Midbrain (tissue), 1 donor: ENCODE data around the gene ADGRA1.
"Not testable (repeated sequence)": the region's sequence is repeated elsewhere in the genome, so short reads cannot be mapped to it uniquely, and the experiment has no call there.

Experiments
- DNase-seq: peaks from one replicate; lab custom pipeline; 2025; lab: John Stamatoyannopoulos, UW

ADGRA1 gene

GRCh38 chr10:133096616-133097269, 9.0 kb downstream of the ADGRA1 start:
- DNase-seq, result no peak

DNA sequence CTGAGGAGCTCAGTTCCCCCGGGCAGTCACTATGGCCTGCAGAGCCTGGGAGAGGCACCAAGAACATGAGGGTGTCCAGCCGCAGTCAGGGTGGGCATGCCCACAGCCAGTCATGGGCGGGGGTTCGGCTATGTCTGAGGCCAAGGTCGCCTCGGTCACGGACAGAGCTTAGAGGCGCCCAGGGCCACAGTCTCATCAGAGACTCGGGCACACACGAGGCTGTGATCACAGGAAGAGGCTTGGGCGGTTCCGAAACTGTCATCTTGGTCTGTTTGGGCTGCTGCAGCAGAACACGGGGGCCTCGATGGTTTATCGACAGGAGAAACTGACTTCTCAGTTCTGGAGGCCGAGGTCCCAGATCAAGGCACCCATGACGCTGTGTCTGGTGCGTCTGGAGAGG, 9.7 kb downstream of the ADGRA1 start:
- DNase-seq, result no peak

DNA sequence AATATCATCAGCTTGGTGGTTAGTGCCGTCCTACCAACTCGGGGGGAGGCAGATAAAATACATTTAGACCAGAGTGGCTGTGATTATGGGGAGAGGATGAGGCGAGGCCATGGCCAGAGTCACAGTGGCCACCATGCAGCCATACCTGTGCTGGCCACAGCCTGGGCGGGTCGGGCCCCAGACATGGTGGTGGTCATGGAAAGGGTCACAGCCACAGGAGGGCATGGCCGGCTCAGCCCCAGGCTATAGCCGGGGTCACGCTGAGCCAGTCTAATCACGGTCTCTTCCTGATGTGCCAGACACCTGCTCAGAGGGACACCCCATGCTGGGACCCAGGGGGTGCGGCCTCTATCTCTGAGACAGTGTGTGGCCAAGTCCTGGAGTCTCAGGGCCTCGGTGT, 10.2 kb downstream of the ADGRA1 start:
- DNase-seq, result no peak

DNA sequence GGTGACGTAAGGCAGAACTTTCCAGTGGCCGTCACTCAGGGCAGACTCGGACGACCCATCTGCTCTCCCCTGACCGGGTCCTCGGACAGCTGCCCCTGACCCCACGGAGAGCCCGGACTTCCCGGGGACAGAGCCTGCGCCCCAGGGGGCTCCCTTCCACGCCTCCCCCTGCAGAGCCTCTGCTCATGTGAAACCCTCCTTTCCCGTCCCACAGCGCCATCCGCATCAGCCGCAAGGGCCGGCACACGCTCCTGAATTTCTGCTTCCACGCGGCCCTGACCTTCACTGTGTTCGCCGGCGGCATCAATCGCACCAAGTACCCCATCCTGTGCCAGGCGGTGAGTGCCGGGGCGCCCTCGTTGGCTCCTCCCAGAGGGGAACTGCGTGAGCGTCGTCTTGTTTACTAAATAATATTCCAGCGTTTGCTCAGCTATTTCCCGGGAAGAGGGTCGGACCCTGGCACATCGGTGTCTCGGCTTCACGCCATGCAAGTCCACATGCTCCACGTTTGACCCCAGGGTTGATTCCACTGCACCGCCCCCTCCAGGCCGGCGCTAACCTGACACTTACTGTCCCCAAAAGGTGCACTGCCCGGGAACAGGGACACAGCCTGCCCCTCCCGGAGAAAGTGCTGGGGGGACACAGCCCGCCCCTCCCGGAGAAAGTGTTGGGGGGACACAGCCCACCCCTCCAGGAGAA, 10.9 kb downstream of the ADGRA1 start:
- no peak for DNase-seq

GRCh38 chr10:133099571-133099970, 11.8 kb downstream of the ADGRA1 start:
- no peak for DNase-seq

DNA sequence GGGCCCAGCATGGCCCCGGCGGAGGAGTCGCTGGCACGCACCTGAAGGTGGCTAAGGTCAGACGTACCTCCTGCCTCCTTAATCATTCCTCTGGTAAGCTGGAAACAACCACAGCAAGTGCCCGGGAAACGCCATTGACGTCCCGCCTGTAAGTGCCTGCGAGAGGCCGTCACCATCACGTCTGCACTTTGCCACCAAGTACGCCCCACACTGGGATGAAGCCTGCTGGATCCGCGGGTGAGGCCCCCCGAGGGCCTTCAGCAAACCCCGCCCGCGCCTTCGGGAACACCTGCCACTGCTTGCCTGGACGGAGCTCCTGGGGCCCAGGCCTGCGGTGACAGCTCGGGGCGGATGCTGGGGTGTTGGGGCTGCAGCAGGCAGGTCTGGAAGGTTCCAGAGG, 12.5 kb downstream of the ADGRA1 start:
- no peak for DNase-seq

- DNase-seq, result no peak
These were observed 13.1 kb downstream of the ADGRA1 start for GRCh38 chr10:133100706-133101415.

DNA sequence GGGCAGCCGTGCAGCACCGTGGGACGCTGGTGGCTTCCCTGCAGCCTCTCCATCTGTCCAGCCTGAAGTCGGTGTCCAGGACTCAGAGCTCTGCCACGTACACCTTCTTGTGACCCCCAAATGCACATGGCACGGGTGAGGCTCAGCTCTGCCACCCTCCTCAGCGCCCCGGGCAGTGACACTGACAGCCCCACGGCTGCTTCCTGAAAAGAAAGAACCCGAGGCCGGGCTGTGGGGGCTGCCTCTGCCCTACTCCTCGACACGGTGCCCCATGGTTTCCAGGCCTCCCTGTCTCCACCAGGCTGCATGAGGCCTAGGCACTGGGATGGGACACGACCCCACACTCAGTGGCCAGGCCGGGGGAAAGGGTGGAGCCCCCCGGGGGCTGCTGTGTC, 13.7 kb downstream of the ADGRA1 start:
- no peak for DNase-seq

DNA sequence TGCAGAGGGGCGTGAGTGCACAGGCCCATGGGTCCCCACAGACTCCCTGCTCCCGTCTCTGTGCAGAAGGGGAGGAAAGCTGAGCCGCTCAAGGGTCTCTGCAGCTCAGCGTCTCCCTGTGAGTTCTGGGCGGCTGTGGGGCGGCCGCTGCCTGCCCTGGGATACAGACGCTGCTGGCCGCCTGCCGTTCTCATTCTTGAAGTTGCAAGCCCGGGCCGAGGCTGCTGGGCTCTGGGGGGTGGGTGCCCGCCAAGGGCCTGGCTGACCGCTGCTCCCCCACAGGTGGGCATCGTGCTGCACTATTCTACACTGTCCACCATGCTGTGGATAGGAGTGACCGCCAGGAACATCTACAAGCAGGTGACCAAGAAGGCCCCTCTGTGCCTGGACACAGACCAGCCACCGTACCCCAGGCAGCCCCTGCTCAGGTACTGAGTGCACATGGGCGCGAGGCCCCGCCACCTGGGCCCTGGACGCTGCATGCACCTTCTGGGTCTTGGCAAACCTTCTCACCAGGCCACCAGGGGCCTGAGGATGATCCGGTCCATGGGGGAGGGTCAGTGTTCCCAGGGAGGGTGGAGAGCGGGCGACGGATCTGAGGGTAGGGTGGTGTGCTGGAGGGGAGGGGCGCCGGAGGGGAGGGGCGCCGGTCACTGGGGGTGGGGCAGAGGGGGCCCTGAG, 14.8 kb downstream of the ADGRA1 start:
- DNase-seq, result no peak

DNA sequence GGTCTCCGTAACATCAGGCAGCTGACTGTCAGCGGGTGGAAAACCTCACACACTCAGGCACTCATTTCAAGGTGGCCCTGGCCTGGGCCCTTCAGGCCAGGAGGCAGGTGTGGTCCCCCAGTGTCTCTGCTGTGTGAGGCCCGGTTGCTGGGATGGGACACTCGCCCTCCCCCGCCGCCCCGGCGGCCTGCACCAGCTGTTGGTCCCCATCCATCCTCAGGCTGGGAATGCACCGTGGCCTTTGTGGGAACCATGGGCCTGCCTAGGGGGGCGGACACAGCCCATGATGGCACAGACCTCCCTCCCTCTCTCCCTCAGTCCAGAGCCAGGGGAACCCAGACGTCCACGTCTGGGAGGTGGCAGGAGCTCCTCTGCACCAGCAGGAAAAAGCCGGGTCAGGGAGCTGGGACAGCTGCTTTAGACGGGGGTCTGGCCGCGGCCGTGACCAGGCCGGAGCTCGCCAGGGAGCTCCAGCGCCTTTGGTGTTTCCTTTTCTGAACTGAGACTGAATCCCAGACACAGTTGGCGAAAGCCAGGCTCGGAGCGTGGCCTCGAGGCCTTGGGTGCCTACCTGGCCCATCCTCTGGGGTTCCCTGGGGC, 15.7 kb downstream of the ADGRA1 start:
- no peak for DNase-seq

GRCh38 chr10:133104068-133104962, 16.6 kb downstream of the ADGRA1 start:
- DNase-seq, result no peak

DNA sequence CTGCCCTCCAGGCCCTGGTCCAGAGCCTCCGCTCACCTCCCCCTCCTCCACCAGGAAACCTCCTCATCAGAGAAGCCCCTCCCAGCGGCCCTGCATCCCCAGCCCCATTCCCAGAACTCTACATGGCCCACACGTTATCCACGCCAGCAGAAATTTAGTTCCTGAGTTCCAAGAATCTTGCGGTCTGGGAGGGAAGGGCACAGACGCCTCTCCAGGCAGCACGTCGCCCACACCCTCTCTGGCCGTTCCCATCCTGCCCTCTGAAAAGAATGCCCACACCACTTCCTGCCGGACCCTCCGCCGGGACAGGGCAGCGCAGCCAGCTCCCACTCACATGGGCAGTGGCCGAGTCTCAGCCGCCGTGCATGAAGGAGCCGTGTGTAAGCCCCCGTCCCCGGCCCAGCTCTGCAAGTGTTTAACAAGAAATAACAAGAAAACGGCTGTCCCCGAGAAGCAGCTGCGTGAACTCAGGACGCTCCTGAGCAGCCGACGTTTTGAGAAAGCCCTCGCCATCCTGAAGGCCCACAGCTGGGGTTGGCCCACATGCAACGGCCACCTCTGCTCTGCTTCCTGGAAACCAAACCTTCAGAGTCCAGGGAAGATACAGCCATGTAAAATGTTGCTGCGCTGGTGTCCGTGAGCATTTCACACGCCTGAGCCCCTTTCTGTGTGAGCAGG, 17.4 kb downstream of the ADGRA1 start:
- no peak for DNase-seq

GRCh38 chr10:133105686-133106390, 18.1 kb downstream of the ADGRA1 start:
- DNase-seq, result no peak

DNA sequence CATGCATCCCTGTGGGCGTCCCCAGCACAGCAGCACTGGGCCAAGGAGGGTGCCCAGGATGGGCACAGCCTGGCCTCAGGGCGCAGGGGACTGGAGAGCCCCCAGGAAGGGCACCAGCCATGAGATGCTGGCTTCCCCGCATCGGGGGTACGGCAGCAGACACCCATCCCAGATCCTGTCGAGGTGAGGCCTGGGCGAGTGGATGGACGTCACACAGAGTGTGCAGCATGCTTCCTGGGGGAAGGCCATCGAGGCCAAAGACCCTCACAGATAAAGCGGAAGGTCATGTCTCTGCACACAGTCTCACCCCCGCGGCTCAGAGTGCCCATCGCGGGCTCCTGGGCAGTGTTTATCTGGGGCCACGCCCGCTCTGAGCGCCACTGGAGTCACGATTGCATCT, 18.8 kb downstream of the ADGRA1 start:
- DNase-seq, result no peak

DNA sequence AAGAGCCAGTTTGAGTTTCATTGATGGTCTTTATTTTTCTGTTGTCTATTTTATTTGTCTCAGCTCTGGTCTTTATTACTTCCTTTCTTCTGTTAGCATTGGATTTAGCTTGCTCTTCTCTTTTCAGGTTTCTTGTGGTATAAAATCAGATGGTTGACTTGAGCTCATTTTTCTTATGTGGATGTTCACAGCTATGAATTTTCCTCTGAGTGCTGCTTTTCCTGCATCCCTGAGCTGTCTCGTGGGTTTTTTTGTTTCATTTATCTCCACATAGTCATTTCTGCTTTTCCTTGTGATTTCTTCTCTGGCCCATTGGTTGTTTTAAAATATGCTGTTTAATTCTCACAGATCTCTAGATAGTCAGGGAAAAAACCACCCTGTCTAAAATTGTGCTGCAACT, 19.7 kb downstream of the ADGRA1 start:
- no peak for DNase-seq

GRCh38 chr10:133109711-133110110, 22.0 kb downstream of the ADGRA1 start:
- no peak for DNase-seq

GRCh38 chr10:133110133-133110532, 22.4 kb downstream of the ADGRA1 start:
- no peak for DNase-seq

DNA sequence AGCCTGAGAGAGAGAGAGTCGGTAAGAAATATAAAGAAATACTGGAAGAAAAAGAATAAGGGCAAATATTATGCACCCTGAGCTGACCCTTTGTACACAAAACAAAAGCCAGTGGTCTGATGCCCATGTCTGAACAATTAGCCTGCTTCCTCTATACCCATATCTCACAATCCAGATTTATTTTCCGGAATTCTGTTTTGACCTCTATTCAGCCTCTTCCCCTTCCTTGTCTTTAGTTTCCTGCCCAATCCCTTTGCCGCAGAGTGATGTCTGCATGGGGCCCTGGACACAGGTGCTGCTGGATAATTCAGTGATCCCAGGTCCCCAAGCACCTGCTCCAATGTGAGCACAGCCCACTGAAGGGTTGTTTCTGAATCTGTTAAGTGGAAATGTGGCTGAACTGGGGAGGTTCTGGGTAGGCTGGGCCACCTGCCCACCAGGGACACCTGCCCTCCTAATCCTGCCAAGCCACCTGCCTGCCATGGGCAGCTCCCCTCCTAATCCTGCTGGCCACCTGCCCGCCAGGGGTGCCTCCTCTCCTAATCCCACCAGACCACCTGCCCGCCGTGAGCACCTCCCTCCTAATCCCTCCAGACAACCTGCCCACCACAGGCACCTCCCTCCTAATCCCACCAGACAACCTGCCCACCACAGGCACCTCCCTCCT, 23.0 kb downstream of the ADGRA1 start:
- DNase-seq, result no peak

GRCh38 chr10:133111640-133112039, 23.9 kb downstream of the ADGRA1 start:
- DNase-seq, result not testable (repeated sequence)
